Panc1 (cell line): ENCODE results near the gene ALDH3A1. TPM values are rescaled to one million over a fixed set of nuclear protein-coding genes. Genes with fewer than 3 reads are reported as not detected.

Source experiments
- ATAC-seq: fragments of 200-7000 bp; cut with Tn5 transposase; 2 replicates; pipeline ENCODE4 v1.9.1; 2020; ENCODE audit warnings: mild to moderate bottlenecking, moderate library complexity
- BruUV-seq: library from RNA; stranded (reverse); fragments of 400-500 nt; replicated peaks from 2 replicates; lab custom pipeline; 2021; lab: Mats Ljungman, UMichigan
- CTCF ChIA-PET: fragments of 300-600 bp; sonication (Branson Sonifier 250); formaldehyde crosslinking; loops from one replicate; lab custom pipeline; 2022; ENCODE audit warnings: antibody characterized with exemption; lab: Charles Lee
- POLR2A ChIA-PET: fragments of 300-600 bp; sonication (Branson Sonifier 250); formaldehyde crosslinking; loops from one replicate; lab custom pipeline; 2022; ENCODE audit warnings: antibody characterized with exemption; lab: Charles Lee
- DNase-seq: peaks from one replicate; pipeline ENCODE4 v3.0.0-alpha.2; 2010; ENCODE audit warnings: low read depth, low spot score
- H3K27ac ChIP-seq: 2 replicates; pipeline ENCODE4 v1.5.1; 2011; ENCODE audit warnings: mild to moderate bottlenecking, low read length, inconsistent platforms
- H3K27me3 ChIP-seq: fragments of 200-500 bp; sonication (Bioruptor generic); 2 replicates; pipeline ENCODE4 v1.6.0; 2014; ENCODE audit warnings: low read length, inconsistent platforms; ENCODE audit not compliant: control insufficient read depth, insufficient read depth
- H3K36me3 ChIP-seq: fragments of 200-500 bp; sonication (Bioruptor generic); 2 replicates; pipeline ENCODE4 v1.5.1; 2014; ENCODE audit warnings: inconsistent platforms, mild to moderate bottlenecking, low read length, moderate library complexity; ENCODE audit not compliant: control insufficient read depth, insufficient read depth
- H3K4me1 ChIP-seq: 2 replicates; pipeline ENCODE4 v1.5.1; 2011; ENCODE audit warnings: inconsistent platforms, mild to moderate bottlenecking, low read length, moderate library complexity; ENCODE audit not compliant: control insufficient read depth, insufficient read depth
- H3K4me3 ChIP-seq, 2 experiments: 2 replicates each; pipeline ENCODE4 v1.5.1; 2011 to 2012; ENCODE audit warnings: low read depth in 2 of 2, low read length in 2 of 2, mild to moderate bottlenecking in 2 of 2, inconsistent platforms in 1 of 2, moderate library complexity in 1 of 2
- H3K9me3 ChIP-seq: fragments of 200-500 bp; sonication (Bioruptor generic); 2 replicates; pipeline ENCODE4 v1.5.1; 2014; ENCODE audit warnings: low read depth, mild to moderate bottlenecking, inconsistent platforms, low read length, moderate library complexity; ENCODE audit not compliant: control insufficient read depth, insufficient read depth
- POLR2AphosphoS5 ChIP-seq: IDR thresholded peaks from 2 replicates; pipeline ENCODE4 v1.6.1; 2012; ENCODE audit warnings: mild to moderate bottlenecking, low read depth, low read length, moderate library complexity
- SIN3A ChIP-seq: IDR thresholded peaks from 2 replicates; pipeline ENCODE4 v1.6.1; 2012; ENCODE audit warnings: low read depth, mild to moderate bottlenecking, low read length, moderate library complexity, borderline replicate concordance; ENCODE audit not compliant: insufficient read depth
- TCF7L2 ChIP-seq: IDR thresholded peaks from 2 replicates; pipeline ENCODE4 v1.6.1; 2011; ENCODE audit warnings: mild to moderate bottlenecking, low read depth, low read length, inconsistent platforms
- in situ Hi-C: cut with HindIII; loops from 2 replicates; pipeline ENCODE4 v1.10.0; 2016; ENCODE audit warnings: low sequenced_read_pairs, low pct_unique_long_range_greater_than_20kb
- intact Hi-C: fragments of 100-400 bp; cut with micrococcal nuclease; formaldehyde crosslinking; loops from one replicate; pipeline ENCODE4 v1.10.0; 2022; ENCODE audit not compliant: unreplicated experiment
- total RNA-seq: library from RNA; stranded (reverse); gene quantifications from one replicate; pipeline ENCODE4 v1.2.1, GENCODE V29; 2021; ENCODE audit not compliant: unreplicated experiment
- TF ChIP-seq, protein P1 (sequence below): fragments of 450-650 bp; IDR thresholded peaks from 2 replicates; pipeline ENCODE4 v1.5.1; 2017; ENCODE audit warnings: mild to moderate bottlenecking
- TF ChIP-seq, protein P2 (sequence below), 2 experiments: IDR thresholded peaks; 2 replicates each; pipeline ENCODE4 v1.6.1; 2011 to 2012; ENCODE audit warnings: low read depth in 2 of 2, control low read depth in 1 of 2, low read length in 1 of 2, mild to moderate bottlenecking in 1 of 2, moderate library complexity in 1 of 2; ENCODE audit not compliant: insufficient read depth in 1 of 2

ALDH3A1 gene
- total RNA-seq, 1 experiment from 2014 or later = 0.21 TPM

DNA sequence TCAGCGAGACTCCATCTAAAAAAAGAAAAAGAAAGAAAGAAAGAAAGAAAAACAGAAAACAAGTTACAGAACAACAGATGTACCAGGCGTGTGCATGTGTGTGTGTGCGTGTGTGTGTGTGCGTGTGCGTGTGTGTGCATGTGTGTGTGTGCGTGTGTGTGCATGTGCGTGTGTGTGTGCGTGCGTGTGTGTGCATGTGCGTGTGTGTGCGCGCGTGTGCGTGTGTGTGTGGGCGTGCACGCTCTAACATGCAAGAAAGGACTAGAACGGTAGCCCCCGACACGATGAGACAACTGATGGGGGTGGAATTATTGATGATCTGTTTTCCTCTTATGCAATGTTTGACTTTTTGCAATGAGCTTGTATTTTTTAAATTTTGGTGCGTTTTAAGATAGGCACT, 1.6 kb downstream of the ALDH3A1 start:
- ATAC-seq = no peak
- POLR2A ChIA-PET = interaction anchor here (0.7 kb wide), 1 partner anchor 11 kb away, joined by 4 read pairs; no protein-coding TSS in a partner anchor
- H3K4me1 ChIP-seq = no peaks in the 10 kb centered on the region
- CTCF ChIA-PET = no interaction called here
- intact Hi-C loops (no loop called here), in situ Hi-C loops (no loop called here)
- H3K27ac ChIP-seq = no peak overlapping the region
- H3K36me3 ChIP-seq = no peaks in the 10 kb centered on the region
- no peak for TF ChIP-seq TCF7L2
- TF ChIP-seq, protein P1, sequence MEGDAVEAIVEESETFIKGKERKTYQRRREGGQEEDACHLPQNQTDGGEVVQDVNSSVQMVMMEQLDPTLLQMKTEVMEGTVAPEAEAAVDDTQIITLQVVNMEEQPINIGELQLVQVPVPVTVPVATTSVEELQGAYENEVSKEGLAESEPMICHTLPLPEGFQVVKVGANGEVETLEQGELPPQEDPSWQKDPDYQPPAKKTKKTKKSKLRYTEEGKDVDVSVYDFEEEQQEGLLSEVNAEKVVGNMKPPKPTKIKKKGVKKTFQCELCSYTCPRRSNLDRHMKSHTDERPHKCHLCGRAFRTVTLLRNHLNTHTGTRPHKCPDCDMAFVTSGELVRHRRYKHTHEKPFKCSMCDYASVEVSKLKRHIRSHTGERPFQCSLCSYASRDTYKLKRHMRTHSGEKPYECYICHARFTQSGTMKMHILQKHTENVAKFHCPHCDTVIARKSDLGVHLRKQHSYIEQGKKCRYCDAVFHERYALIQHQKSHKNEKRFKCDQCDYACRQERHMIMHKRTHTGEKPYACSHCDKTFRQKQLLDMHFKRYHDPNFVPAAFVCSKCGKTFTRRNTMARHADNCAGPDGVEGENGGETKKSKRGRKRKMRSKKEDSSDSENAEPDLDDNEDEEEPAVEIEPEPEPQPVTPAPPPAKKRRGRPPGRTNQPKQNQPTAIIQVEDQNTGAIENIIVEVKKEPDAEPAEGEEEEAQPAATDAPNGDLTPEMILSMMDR = no peak
- no peak for TF ChIP-seq SIN3A
- TF ChIP-seq, protein P2, sequence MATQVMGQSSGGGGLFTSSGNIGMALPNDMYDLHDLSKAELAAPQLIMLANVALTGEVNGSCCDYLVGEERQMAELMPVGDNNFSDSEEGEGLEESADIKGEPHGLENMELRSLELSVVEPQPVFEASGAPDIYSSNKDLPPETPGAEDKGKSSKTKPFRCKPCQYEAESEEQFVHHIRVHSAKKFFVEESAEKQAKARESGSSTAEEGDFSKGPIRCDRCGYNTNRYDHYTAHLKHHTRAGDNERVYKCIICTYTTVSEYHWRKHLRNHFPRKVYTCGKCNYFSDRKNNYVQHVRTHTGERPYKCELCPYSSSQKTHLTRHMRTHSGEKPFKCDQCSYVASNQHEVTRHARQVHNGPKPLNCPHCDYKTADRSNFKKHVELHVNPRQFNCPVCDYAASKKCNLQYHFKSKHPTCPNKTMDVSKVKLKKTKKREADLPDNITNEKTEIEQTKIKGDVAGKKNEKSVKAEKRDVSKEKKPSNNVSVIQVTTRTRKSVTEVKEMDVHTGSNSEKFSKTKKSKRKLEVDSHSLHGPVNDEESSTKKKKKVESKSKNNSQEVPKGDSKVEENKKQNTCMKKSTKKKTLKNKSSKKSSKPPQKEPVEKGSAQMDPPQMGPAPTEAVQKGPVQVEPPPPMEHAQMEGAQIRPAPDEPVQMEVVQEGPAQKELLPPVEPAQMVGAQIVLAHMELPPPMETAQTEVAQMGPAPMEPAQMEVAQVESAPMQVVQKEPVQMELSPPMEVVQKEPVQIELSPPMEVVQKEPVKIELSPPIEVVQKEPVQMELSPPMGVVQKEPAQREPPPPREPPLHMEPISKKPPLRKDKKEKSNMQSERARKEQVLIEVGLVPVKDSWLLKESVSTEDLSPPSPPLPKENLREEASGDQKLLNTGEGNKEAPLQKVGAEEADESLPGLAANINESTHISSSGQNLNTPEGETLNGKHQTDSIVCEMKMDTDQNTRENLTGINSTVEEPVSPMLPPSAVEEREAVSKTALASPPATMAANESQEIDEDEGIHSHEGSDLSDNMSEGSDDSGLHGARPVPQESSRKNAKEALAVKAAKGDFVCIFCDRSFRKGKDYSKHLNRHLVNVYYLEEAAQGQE (IDR thresholded peaks at IDR 0.05; ENCODE audit: insufficient read depth in 1 of 2, low read depth in 2 of 2, low read length in 1 of 2) = no peak
- no peak for TF ChIP-seq POLR2AphosphoS5
- no peak for DNase-seq
- H3K9me3 ChIP-seq = no peaks in the 10 kb centered on the region
- H3K27me3 ChIP-seq = no peaks in the 10 kb centered on the region
- no peak overlapping the region for H3K4me3 ChIP-seq
- BruUV-seq = no TSS peak

DNA sequence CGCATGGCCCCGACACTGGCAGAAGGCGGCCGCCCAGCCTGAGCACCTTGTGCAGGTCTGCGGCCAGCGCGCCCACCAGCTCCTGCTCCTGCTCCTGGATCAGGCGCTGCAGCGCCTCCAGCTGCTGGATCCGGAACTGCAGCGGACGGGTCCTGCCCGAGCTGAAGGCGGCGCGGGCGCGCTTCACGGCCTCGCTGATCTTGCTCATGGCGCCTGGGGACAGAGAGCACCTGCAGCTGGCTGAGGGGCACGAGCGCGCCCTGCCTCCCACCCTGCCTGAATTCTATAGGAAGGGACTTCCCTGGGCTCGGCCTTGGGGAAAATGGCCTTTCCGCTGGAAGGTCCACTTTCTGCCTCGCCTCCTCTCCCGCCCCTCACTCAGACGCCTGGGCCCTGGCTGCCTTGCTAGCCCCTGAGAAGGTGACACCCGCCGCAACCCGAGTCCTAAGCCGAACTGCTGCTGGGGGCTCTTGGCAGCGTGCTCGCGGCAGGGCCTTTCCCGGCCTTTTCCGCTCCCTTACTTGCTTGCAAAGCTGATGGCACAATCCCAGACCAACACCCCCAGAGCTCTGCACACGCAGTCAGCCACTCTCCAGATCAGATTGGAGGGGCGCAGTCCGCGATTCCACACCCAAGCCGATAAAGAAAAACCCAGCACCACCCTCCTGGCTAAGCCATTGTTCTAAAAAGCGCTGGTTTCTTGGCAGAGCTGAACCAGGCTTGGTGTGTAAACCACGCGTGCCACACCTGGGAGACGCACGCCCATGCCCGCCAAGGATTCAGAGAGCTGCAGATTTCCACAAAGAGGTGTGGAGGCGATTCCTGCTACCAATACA, 3.0 kb downstream of the ALDH3A1 start:
- BruUV-seq = no TSS peak
- ATAC-seq = peak; percentile 58; the same call in 1 of the 2 replicates
- CTCF ChIA-PET = interaction anchor here (0.6 to 0.7 kb wide), 4 partner anchors 9 to 481 kb away, joined by 3 to 5 read pairs (median 4); no protein-coding TSS in a partner anchor
- POLR2A ChIA-PET = no interaction called here
- H3K4me3 ChIP-seq = no peak overlapping the region
- no peaks in the 10 kb centered on the region for H3K9me3 ChIP-seq
- H3K27ac ChIP-seq = no peak overlapping the region
- H3K27me3 ChIP-seq = no peaks in the 10 kb centered on the region
- intact Hi-C loops = no loop called here
- TF ChIP-seq SIN3A = no peak
- TF ChIP-seq, protein P1 = peak; percentile 79
- DNase-seq = no peak
- in situ Hi-C loops = no loop called here
- H3K4me1 ChIP-seq = no peaks in the 10 kb centered on the region
- H3K36me3 ChIP-seq = no peaks in the 10 kb centered on the region
